ENCODE measurements around the gene FANCB.

The FANCB gene

DNA sequence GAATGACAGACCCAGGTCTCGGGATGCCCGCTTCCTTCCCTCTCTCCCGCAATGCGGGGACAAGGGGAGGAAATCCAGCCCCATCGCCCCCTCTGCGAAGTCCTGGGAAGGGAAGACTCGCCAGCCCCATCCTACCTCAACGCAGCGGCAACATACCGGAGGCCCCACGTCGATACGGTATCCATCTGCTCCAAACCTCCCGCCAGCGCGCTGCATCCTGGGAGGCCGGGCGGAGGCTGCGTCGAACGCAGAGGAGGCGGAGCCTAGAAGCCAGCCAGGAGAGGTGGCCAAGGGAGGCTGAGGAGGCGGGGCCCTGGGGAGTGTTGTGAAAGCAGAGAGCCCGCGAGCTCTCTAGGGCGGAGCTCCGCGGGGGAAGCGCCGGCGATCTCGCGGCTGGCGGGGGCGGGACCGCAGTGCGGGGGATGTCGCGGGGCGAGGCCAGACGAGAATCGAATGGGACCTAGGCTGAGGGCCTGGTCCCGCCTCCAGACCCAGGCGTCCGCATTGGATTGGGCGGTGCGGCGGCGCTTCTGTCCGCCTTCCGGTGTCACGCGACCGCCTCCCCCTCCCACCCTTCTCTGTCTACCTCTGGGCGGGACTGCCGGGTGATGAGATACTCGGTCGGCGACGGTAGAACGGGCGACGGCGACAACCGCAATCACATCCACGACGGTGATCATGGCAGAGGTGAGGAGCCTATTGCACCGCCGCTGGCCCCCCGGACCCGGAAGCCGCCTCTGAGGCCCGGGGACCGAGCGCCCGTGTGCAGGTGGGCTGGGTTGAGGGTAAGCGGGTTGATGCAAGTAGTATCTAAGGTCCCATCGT, at the start of gene FANCB, which contains the start of gene MOSPD2:
TSS of gene FANCB (minus strand) at position 219 of the 825 bp plus-strand sequence. CDS start 7,559 bp downstream, outside the sequence.
TSS of gene MOSPD2 (plus strand) at position 571 of the 825 bp plus-strand sequence. CDS start at position 679, 108 bp downstream.
- DNase-seq (ENCODE audit: low read depth in 3 of 3) = peak; percentile 80 to 90 (median 89)

DNA sequence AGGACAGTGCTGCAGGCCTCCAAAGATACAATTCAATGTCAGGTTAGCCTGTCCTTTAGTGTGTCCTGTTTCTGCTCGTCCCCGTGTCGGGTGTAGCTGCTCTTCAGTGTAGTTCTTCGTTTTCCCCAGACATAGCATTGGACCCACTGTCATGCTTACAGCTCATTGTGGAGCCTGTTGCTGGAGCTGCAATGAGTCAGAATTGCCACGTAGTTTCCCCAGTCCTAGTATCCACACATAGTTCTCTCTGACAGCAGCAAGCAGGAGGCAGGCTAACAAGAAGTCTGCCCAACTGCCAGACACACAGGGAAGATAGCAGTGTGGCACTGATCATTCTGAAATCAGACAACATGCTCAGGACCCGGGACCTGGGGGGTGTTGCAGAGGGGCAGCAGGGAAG, 49.6 kb upstream of the FANCB start:
- DNase-seq (ENCODE audit: low read depth in 3 of 3) = no peak

DNA sequence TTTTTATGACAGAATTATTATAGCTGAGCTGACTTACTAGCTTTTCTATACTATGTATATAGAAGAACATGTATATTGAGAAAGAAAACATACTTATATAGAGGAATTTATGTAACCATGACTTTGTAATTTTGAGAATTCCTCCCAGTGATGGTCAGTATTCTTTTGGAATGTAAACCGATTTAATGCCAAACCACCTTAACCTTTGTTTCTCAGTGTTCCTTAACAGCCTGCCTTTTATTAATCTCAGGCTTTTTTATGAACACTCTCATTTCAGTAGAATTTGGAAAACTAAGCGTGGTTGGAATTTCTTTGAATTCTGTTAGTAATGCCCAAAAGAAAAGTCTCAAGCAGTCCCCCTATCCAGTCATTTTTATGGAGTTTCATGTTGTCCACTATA, 47.3 kb upstream of the FANCB start:
- no peak for DNase-seq (ENCODE audit: low read depth in 3 of 3)

DNA sequence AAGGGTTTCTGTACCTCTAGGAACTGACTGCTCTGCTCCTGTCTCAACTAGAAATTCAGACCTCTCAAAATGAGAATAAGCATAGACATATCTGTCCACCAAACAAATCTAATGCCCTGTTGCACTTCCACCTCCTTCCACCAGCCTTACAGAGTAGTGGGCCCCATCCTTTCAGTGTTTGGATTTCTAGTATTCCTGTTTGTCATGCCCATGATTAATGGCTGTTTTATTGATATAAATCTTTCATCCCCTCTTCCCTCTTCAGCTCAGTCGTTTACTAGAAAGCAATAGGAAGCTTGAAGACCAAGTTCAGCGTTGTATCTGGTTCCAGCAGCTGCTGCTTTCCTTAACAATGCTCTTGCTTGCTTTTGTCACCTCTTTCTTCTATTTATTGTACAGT, 46.5 kb upstream of the FANCB start:
- no peak for DNase-seq (ENCODE audit: low read depth in 3 of 3)

DNA sequence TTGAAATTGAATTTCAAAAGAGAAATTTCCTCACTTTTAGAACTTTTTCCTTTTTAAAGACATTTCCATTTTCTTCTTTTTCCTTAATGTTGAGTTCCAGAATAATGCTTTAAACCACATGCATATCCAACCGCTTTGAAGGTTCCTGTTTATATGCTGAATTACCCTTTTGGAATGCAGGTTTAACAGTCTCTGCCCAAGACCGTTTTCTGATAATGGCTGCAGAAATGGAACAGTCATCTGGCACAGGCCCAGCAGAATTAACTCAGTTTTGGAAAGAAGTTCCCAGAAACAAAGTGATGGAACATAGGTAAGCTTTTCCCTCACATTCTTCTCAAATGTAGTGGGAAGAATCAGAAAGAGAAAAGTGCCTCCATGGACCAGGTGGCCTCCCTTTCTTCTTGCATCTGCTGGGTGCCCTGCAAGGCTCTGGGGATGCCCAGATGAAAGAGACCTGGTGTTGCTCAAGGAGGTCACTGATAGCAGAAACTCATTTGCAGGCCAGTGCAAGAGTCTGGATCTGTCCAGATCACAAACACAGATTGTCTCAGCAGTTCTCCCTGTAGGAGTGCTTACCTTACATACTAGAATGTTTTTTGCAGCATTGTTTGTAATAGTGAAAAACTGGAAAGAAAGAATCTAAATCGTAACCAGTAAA, 43.3 kb upstream of the FANCB start:
- DNase-seq (ENCODE audit: low read depth in 3 of 3) = no peak

DNA sequence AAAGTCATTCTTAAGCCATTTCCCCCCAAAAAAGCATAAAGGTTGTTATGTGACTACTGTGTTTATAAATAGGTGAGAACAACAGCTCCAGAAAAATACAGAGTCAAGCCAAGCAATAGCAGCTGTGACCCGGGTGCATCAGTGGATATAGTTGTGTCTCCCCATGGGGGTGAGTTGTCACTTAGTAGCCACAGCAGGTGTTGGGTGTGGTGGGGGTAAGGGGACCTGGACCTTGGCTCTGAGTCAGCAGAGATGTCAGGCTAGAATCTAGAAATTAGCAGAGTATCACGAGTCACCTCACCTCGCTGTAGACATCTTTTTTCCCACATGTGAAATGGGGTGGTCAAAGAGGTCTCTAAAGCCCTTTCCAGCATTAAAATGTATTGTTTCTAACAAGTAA, 42.7 kb upstream of the FANCB start:
- no peak for DNase-seq (ENCODE audit: low read depth in 3 of 3)

DNA sequence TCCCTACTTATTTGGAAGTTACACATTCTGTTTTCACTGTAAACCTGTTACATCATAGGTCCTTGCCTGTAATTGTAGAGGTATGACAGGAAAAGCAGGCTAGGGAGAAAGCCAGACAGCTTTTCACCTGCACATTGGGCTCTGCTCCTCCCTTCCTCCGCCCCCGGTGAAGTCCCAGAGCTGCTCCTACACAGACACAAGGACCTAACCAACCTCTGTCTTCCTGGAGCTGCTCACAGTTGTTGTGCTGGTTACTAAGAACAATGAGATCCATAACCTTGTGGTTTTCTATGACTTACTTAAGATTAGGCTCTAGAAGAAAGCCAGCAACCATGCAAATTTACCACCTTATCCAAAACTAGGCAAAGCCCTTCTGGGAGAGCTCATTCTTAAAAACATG, 40.4 kb upstream of the FANCB start:
- DNase-seq (ENCODE audit: low read depth in 3 of 3) = no peak

DNA sequence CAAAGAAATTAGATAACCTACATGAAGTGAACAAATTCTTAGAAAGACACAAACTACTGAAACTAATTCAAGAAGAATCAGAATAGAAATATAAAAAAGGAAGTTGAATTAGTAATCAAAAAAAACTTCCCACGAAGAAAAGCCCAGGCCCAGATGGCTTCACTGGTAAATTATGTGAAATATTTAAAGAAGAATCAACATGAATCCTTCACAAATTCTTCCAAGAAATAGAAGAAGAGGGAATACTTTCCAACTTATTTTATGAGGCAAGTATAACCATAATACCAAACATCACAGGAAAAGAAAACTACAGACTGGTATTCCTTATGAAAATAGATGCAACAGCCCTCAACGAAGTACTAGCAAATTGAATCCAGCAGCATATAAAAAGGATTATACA, 31.0 kb upstream of the FANCB start:
- no peak for DNase-seq (ENCODE audit: low read depth in 3 of 3)

DNA sequence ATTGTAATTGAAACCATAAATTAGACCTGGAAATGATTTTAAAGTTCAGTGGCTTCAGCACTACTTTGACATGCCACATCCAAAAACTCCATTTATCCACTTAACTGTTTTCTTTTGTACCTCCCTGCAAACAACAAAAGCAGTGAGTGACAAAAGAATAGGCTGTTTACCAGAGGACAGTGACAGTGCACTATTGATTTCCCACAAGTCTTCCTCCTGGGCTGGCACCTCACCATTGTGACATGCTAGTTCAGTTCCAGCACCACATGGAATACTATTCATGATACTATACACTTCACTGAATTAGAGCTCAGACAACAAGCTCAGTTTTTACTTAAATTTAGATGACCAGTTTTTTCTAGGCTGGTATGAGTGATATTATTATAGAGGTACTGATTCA, 29.7 kb upstream of the FANCB start:
- DNase-seq (ENCODE audit: low read depth in 3 of 3) = no peak

DNA sequence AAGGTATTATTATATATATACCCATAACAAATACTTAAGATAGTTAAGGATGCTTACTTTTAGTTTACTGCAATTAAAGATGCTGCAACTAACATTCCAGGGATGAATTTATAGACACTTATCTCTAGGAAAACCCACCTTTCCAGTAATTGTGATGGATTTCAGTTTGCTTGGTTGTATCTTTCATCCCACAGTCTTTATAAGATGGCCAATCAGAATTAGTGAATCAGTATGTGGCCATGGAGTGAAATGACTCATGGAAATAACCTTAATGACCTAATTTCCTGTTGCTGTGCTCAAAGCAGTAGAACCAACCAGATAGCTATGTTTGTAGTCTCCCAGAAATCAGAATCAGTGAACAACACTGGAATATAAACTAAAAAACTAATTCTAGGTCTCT, 26.7 kb upstream of the FANCB start:
- no peak for DNase-seq (ENCODE audit: low read depth in 3 of 3)

DNA sequence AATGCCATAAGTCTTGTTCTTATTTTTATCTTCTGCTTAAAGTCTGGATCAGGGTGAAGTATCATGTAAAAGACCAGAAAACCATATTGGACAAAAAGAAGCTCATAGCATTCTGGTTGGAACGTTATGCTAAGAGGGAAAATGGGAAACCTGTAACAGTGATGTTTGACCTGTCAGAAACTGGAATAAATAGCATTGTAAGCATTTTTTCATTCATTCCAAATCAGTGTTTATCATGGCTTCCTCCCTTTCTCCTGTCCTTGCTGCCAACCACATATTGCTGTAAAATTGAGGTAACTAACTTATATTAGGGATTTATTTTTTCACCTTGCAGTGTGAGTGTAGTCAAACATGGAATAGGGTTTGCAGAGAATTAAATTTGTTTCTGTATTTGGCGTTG, 24.2 kb upstream of the FANCB start:
- no peak for DNase-seq (ENCODE audit: low read depth in 3 of 3)

DNA sequence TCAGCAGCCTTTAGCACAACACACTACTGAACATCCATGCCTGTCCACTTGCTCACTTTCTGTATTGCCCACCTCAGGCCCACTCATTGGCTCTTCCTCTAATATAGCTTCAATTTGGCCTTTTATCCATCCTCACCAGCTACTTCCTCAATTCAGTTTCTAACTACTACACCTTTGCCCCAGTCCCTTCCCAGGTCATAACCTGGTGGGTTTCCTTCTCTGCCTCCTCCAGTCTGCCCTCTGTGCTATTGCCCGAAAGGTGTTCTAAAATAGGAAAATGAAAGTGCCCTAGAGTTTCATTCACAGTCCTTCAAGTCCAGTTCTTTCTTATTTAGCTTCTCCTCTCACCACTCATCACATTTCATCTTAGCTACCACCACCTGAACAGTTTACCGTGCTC, 23.4 kb upstream of the FANCB start:
- DNase-seq (ENCODE audit: low read depth in 3 of 3) = no peak

DNA sequence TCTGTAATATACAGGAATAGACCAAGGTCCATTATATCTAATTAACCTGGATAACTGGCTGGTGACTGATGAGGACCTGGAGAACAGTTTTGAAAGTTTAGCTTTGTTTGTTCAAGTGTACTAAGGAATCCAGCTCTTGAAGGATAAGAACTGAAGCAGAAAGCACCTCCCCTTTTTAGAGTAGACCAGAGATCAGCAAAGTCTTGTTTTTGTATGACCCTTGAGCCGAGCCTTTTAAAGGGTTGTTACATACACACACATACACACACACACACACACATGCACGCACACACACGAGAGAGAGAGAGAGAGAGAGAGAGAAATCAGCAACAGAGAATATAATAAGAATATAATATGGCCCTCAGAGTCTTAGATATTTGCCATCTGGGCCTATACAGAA, 13.4 kb upstream of the FANCB start:
- no peak for DNase-seq (ENCODE audit: low read depth in 3 of 3)

DNA sequence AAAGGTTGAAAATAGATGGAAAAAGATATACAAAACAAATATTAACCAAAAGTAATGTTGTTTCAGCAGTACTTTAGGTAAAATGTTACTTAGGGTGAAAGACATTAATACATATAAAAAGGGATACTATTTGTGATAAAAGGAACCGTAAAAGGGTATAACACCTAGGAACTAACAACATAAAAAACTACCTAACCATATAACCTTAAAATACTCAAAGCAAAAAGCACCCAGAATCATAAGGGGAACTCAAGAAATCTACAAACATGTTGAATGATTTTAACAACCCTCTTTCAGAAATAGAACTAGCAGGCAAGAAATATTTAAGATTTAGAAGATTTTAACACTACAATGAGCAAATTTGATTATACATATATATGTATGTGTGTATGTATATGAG, 11.8 kb upstream of the FANCB start:
- DNase-seq (ENCODE audit: low read depth in 3 of 3) = no peak

DNA sequence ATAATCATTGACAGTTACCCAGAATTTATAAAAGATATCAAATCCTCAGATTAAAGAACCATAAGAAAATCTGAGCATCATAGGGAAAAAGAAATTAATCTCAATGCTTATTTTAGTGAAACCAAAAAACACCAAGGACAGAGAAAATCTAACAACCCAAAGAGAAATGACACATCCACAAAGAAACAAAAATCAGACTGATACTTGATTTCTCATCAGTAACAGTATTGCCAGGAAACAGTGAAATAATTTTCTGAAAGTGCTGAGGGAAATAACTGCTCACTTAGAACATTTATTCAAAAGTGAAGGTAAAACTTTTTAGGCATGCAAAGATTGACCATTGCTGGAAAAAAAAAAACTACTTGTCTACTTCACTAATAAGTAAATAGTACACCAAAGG, 11.0 kb upstream of the FANCB start:
- DNase-seq (ENCODE audit: low read depth in 3 of 3) = no peak

DNA sequence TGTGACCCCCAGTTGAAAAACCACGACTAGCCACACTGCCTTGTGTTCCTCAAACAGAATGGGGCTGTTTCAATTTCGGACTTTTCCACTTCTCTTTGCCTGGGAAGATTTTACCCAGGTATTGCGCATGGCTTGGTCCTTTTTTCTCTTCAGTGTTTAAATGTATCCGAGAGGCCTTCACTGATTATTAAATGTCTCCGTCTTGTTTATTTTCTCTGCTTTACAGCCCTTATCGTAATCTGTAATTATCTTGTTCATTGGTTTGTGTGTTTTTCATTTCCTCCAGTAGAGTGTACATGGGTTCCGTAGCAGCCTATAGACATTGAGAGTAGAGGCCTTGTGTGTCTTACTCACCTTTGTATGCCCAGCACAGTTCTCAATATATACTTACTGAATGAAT, 2.8 kb upstream of the FANCB start:
- DNase-seq (ENCODE audit: low read depth in 3 of 3) = no peak

DNA sequence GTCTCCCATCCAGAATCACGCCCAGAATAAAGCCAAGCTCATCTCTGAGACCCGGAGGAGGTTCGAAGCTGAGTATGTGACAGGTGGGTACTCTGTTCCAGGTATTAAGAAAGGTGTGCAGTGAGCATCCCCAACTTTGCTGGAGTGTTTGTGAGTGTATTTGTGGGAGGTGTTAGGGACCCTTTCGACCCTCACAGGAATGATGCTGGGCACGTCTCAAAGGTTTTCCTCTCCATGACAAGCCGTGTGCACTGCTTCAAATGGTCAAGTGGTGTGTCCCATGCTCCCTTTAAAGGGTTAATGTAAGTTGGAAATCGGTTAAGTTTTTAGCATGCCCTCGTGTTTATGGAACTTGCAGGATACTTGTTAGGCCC, 794 bp upstream of the FANCB start:
- no peak for DNase-seq (ENCODE audit: low read depth in 3 of 3)

DNA sequence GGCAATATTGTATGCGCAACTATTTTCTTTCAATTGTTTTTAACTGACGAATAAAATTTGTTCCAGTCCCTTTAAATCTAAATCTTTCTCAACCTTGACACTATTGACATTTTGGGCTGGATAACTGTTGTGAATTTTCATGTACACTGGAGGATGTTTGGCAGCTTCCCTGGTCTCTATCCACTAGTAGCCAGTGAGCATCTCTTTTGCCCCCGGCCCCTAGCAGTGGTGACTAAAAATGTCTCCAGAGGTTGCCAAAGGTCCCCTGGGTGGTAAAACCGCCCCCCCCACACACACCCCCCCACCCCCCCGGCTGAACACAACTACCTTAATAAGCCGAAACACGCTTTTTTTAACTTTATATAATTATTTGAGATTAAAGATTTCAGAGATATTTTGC, 514 bp downstream of the FANCB start:
- no peak for DNase-seq (ENCODE audit: low read depth in 3 of 3)

DNA sequence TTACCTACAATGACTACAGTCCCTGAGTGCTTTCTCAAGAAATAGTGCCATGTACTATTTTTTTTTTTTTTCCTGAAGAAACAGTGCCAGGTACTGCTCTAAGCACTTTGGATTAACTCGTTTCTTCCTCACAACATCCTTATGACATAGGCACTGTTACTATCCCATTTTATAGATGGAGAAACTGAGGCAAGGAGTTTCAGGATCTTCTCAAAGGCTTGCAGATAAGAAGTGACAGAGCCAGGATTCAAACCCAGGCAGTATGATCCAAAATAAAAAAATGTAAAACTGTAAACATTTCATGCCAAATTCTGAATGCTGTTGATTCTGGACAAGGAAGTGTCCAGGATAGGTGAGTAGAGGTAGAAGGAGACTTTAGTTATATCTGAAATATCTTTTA, 1.1 kb downstream of the FANCB start:
- DNase-seq (ENCODE audit: low read depth in 3 of 3) = no peak

DNA sequence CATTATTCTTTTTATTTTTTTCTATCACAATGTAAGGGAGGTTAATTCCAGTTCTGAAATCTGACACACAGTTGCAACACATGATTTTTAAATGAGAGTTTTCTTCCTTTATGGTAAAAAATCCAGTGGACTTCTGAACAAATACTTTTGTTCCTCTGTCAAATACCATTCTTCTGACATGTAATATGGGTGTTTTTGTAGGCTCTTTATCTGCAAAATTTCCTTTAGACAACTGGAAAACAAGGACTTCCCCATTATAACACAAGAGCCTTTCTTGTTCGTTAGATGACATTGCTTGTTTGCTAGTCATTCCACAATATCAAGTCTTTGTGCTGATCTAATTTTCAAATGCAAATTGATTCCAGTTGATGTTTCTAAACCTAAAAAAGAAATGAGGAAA, 7.7 kb downstream of the FANCB start:
- no peak for DNase-seq (ENCODE audit: low read depth in 3 of 3)

DNA sequence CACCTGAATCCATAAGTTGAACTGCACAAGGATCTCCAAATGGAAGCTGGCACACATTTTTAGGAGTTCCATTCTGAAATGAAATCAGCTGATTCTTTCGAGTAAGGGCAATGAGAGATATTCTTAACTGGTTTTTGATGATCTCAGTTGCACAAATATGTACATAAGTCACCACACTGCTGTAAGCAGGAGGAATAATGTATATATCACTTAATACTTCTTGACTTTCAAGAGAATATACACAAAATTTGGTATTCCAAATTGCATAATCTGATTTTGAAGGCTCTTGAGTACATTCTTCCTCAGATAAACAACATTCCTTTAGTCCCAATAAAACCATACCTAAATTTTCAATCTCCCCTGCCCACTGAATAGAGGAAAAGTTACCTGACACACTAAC, 8.2 kb downstream of the FANCB start:
- DNase-seq (ENCODE audit: low read depth in 3 of 3) = no peak

DNA sequence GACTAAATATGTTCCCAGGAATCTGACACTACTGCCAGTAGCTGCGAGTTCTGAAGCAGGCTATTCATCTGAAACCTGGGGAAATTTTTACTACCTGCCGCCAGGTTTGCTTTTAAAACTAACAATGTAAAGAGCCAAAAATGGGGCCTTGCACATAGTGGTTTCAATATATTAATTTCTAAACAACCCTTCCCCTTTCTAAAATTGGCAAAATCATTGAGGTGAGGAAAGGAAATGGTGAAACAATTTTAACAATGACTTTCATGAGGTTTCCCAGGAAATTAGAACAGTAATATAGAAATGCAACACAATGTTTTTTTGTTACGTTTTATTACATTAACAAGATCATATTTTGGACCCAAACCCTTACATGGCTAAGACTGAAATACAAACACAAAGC, 21.3 kb downstream of the FANCB start:
- DNase-seq (ENCODE audit: low read depth in 3 of 3) = no peak

DNA sequence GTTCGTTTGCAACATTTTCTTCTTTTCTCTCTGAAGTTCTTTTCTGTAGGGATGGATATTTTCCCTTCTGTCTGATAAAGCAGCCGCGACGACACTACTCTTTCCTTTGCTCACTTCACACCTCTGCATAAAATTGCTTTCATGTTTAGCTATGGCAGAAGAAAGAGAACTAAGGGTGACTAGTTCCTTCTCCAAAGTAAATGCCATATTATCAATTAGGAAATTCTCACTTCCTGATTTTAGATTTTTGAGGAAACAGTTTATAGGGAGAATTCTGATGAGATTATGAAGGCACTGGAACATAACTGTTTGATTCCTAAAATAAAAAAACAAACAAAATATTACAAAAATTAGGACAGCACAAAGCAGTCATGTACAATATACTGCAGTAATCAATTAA, 29.2 kb downstream of the FANCB start:
- no peak for DNase-seq (ENCODE audit: low read depth in 3 of 3)

DNA sequence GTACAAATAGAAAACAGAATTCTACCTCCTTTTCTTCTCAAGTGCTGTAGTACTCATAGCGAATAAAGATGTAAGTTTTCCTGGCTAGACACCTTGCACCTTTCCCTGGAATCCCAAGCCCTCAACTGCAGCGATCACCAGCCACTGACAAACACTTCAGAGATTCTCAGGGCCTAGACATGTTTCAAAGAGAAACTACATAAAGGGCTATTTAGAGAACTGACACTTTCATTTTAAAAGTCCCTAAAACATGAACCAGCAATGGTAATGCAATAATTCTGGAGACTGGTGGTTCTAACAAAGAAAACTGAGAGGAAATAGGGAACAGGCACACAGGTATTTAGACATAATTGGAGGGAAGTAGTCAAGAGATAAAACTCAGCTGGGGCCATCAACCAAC, 35.7 kb downstream of the FANCB start:
- DNase-seq (ENCODE audit: low read depth in 3 of 3) = no peak

Data from stimulated activated CD4-positive, alpha-beta T cell treated with anti-CD3 and anti-CD28 coated beads, TNF-alpha, amount 100 ng/mL, for 48 hours (primary cell).